GM19438 (cell line): ENCODE data around the gene HTRA3.

Source experiments
- ATAC-seq: cut with Tn5 transposase; IDR thresholded peaks from one replicate; pipeline ENCODE4 v1.9.1; 2021; ENCODE audit warnings: low read depth; ENCODE audit not compliant: unreplicated experiment

Gene HTRA3

DNA sequence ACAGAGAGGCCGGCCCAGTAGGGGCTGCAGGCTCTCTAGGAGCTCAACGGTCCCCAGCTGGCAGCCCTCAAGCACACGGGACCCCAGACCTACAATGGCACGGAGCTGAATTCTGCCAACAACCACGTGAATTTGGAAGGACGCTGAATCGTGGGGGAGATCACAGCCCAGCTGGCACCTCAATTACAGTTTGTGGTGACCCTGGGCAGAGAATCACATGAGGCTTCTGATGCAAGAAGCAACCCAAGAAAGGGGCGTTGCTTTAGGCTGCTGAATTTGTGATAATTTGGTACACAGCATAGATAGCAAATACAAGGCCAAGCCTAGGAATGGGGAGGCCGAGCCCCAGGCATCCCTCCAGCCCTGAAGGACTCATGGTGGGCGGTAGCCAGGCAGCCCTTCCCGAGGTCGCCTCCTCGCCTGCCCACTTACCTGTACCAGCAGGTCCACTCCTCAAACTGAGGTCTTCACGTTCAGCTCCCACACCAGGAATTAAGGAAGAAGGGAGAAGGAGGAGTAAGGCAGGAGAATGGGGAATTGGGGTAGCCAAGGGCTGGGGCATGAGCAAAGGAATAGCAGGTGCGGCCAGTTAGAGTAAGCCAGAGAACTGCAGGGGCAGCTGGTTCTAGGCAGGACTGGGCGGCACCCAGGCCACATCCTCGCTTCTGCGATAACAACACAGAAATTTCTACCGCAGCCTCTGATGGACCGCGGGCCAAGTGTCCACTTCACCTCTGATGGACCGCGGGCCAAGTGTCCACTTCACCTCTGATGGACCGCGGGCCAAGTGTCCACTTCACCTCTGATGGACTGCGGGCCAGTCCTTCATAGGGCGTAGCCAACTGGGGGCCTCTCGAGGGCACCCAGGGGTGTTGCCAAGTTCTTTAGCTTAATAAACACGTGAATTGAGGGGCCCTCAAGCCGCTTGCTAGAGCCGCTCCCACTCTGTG is 23.4 kb upstream of the HTRA3 start:
- ATAC-seq: no peak

DNA sequence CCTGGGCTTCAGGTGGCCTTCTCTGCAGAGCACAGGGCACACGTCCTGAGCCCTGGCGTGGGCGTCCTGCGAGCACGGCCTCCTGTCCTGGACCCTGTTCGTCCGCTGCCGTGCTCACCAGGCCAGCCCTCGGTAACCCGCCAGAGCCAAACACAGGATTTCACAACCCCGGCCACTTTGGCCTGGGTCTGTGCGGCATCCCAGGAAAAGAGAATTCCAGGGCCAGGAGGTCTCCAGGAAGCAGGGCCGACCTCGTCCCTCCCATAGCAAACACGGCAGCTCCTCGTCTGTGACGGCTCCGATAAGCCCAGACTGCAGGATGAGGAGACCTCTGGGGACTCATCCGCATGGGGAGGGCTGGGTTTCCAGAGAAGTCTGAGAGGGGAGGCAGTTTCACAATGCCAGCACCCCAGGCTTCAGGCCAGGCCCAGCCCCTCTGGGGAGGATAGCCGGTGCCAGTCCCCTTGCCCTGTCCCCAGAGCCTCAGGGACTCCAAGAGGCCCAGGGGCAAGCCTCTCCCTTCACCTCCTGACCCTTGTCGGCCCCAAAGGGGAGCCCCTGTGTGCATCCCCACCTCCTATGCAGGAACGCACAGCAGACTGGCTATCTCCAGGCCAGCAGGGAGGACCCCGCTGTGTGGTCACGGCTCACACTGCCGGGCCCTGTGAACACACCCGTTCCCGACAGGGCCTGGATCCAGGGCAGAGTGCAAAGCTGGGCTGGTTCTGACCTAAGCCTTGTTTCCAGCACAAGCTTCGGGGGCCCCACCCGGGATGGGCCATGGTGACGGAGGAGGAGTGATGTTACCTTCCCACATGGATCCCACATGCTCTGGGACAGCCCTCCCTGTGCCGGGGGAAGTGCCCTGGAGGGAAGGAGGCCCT is 22.3 kb upstream of the HTRA3 start:
- no peak for ATAC-seq

DNA sequence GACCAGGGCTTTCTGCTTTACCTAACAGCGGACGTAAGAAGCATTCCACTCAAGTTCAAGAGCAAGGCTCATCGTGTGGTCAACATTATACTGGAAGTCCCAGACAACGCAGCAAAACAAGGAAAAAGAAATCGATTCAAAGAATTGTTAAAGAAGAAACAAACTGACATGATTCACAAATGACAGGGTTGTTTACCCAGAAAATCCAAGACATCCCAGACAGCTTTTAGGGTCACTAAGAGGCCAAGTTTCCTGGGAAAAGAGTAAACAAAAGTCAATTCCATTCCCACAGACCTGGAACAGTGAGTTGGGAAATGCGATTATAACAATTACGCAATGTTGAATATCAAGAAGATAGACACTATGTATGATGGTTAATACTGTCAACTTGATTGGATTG is 21.5 kb upstream of the HTRA3 start:
- ATAC-seq: no peak

DNA sequence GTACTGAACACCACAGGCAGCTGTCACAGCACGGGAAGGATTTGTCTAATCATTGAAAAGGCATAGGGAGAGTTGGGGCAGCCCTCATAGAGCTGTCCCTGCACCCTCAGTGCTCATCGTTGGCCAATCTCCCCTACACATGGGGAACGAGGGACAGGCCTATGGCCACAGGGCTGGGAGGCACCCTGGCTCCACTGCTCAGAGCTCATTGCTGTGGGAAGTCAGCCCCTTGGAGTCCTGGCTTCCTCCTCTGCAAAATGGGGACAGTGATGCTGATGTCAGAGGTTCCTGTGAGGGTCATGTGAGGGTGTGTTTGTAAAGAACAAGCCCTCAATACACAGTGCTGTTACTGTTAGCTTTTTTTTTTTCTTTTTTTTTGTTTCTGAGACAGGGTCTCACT is 19.3 kb upstream of the HTRA3 start:
- no peak for ATAC-seq

DNA sequence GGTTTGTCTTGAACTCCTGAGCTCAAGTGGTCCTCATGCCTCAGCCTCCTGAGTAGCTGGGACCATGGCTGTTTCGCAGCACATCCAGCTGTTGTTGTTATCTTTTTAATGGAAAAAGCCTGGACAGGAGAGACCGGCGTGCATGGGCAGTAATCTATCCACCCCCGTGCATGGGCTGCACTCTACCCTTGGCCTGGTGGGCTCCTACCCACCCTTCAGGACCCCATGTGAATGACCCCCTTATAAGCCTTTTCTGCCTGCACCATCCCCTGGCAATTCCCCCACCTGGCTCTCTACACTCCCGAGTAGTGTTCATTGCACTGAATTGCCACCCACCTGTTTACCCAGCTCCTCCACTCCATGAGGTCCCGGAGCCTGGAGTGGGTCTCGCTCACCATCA is 18.9 kb upstream of the HTRA3 start:
- no peak for ATAC-seq

DNA sequence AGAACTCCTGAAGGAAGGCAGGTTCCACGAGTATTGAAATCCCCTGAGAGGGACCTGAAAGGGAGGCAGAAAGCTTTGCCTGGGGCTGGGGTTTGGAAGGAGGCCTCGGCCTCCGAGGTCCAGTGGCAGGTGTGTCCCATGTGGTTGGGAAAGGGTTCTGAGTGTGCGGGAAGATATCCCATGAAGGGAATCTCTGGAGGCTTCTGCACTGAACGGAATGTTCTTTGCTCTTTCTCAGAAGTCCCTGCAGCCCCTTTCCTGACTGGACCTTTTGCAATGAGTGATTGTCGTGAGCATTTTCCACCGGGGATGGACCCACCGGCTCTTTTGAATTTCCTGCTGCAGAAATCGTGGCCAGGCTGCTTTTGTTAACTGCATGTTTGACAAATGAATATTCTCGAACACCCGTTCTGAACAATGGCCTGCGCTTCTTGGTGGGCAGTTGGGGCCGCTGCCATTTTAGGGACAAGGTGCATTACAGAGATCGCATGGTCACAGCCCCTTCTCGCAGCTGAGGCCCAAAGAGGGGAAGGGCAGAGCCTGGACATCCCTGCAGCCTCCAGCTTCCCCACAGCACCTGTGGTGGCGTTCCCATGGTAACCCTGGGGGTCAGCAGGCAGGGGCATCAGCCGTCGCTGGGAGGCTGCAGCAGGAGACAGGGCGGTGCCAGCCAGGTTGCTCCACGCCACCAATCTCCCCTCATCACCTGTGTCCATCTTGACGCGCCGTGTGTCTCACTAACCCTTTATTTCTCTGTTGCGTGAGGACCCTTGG is 18.3 kb upstream of the HTRA3 start:
- ATAC-seq: no peak

DNA sequence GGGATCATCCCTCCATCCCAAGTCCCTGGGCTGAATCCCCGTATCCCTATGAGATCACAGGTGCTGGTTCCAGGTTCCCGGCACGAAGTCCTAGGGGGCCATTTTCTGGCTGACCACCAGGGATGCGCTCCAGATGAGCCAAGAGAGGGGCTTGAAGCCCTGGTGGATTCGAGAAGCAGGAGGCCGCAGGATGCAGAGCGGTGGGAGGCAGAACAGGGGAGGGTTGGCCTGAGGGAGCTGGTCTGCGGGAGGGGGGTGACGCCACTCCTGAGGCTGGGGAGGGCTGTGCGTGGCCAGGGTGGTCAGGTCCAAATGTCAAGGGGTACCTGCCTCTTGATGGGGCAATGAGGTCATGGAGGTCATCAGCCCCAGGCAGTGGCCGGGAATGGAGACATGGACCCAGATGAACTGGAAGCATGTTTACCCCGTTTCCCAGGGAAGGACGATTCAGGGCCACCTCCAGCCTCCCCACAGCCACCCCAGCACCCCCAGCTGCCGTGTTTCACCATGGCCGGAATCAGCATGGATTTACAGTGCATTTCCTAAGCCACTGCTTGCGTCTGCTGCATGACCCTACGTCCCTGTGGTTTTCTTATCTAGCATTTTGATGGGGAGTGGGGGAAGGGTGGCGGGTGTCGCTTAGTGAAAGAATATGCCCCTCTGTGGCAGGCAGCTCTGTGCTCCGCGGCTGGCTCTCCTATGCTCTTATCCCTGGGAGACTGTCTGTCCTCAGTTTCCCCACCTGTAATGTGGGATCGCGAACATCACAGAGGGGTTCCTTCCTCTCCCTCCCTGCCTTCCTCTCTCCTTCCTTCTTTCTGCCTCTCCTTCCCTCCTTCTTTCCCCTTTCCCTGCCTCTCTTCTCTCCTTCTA is 17.0 kb upstream of the HTRA3 start:
- ATAC-seq: no peak

DNA sequence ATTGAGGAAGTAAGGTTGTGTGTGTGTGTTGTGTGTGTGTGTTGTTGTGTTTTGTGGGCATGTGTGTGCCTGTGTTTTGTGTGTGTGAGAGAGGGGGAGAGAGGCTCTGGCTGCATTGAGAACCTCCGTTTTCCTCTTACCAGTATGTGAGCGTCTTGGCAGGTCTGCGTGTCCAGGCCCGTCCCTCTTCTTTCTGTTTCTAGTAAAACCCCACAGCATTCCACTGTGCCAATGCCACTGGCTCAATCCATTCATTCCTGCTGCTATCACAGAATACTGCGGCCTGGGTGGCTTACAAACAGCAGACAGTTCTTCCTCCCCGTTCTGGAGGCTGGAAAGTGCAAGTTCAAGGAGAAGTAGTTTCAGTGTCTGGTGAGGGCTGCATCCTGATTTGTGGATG is 15.5 kb upstream of the HTRA3 start:
- no peak for ATAC-seq

DNA sequence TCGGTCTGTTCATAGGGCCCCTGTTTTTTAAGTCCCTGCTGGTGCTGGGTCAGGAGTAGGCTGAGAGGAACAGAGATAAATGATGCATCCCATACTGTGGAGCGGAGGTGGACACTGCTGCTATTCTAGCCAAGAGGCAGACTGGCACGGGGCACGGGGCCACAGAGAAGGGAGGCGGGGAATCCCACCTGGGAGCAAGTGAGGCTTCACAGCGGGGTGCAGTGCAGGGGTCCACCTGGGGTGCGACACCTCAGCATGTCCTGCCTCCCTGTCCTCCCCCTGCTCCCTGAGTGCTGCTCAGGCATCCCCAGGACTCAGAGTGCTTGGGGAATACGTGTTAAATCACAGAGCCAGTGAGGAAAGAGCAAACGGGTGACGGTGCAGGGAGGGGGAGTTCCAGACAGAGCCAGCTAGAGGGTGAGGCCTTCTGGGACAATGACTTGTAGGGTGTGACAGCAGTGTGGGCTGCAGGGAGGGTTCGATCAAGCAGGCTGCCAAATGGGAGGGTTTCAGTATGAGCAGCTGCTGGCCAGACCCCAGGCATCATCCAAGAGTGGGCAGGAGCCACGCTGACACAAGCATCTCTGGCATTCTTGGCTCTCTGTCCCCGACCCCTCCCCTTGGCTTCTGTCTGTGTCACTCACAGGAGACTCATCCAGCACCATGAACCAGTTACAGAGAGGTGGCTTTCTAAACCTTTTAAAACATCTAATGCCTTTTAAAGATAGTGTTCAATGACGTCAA is 13.7 kb upstream of the HTRA3 start:
- ATAC-seq: no peak

DNA sequence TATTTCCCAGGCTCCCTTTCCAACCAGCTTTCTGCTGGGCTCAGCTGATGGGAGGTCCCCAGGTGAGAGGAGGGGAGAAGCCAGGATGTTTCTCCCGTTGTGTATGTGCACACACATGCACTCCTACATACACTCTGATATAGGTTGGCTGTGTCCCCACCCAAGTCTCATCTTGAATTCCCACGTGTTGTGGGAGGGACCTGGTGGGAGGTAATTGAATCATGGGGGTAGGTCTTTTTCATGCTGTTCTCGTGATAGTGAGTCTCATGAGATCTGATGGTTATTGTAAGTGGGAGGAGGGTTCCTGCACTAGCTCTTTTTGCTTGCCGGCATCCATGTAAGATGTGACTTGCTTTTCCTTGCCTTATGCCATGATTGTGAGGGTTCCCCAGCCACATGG is 11.7 kb upstream of the HTRA3 start:
- ATAC-seq: no peak

DNA sequence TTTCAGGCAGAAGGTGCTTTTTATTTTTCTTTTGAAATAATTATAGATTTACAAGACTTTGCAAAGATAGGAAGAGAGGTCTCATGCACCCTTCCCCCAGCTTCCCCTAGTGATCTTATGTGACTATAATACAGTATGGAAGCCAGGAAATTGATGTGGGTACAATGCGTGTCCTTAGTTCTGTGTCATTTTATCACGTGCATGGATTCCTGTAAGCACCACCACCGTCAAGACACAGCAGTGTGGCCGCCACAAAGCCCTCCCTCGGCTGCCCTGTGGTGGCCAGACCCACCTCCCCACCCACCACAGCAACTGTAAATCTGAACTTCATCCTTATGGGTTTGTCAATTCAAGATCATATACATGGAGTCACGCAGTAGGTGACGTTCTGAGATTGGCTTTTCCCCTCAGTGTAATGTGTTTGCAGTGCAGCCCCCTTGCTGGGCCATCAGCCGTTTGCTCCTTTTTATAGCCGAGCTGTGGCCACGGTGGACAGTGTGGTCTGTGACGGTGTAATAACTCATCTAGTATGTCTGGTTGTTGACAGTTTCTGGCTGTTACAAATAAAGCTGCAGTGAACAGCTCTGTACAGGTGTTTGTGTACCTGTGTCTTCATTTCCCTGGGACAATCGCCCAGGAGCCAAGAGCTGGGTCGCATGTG is 10.9 kb upstream of the HTRA3 start:
- no peak for ATAC-seq

DNA sequence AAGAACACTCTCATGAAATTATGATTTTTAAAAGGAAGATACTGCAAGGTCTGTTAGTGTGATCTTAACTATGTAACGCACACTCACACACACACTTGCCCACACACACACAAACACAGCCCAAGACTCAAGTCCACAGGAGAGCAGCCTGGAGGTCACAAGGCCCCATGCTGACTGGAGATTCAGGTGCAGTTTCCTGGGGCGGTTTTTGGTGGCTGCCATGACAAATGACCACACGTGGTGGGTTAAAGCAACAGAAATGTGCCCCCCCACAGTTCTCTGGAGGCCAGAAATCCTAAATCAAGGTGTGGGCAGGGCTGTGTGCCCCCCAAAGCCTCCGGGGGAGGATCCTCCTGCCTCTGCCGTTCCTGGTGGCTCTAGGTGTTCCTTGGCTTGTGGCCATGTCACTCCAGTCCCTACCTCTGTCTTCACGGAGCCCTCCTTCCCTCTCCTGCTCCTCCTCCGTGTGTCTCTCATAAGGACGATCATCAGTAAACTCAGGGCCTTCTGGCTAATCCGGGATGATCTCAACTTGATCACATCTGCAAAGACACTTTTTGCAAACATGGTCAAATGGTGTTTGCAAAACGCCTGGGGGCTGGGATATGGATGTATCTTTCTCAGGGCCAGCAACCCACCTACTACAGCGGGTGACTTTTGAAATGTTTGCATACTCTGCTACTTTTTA is 9.7 kb upstream of the HTRA3 start:
- no peak for ATAC-seq

DNA sequence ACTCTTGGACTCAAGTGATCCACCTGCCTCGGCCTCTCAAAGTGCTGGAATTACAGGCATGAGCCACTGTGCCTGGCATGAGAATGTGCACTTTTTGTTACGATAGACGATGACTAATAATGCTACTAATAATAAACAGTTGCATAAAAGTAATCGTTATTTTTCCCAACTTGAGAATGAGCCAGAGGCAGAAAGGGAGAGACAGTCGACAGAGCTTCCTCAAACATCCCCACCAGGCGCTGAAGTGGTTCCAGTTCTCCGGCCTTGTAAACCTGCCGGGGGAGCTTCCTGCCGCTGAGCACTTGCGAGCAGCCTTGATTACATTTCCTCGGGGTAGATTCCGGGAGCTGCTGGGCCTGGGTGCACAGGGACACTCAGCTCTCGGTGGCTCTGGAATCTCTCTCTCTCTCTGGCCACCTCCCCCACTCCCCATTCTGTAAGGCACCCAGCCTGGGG is 8.9 kb upstream of the HTRA3 start:
- no peak for ATAC-seq

DNA sequence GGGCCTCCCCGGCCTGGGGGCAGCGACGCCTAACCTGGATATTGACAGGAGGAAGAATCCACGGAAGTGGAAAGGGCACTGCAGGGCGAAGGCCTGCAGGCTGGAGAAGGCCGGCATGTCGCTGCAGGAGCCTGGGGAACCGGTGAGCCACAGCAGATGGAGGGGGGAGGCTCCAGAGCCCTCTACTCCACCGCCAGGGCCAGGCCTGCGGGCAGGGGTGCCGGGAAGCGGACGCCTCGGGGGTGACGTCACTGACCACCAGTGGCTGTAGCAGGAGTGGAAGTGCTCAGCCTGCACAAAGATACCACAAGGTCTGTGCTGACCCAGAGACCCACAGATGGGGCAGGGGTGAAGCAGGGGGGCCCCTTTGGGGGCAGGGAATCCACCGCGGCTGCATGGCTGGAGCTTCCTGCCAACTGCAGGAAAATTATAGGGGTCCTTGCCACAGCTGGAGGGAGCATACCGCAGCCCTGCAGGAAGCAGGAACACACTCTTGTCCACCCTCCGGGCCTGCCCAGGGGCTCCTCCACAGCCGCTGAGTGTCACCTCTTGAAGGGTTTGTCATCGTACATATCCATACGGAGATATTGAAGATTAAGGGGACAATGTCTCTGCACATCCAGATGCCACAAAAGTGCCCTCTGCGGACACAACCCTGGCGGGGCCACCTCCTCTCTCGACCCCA is 7.6 kb upstream of the HTRA3 start:
- no peak for ATAC-seq

DNA sequence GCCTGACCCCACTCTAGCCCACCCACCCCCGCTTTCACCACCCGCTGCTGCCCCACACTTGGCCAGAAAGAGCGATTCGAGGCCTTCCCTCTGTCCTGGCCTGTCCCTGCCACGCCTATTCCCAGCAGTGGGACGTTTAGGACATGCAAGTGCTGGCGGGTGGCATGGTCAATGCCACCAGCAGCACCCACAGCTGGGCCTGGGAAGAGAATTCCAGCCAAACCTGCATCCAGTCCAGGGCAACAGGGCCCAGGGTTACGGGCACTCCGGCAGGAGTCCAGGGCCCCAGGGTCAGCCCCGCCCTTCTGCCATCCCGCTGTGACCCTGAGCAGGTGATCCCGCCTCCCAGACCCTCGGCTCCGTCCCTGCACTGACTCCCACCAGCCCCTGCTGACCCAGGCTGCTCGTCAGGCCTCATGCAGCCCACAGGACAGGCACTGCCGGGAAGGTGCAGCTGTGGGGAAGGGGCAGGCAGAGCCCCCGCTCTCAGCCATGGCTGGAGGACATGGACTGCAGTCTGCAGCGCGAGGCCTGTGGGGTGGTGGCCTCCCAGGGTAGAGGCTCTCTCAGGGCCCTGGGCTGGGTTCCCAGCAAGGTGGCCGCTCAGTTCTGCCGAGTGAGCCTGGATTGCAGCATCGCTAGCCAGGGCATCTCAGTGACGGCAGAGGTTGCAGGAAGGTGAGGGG is 6.8 kb upstream of the HTRA3 start:
- no peak for ATAC-seq

DNA sequence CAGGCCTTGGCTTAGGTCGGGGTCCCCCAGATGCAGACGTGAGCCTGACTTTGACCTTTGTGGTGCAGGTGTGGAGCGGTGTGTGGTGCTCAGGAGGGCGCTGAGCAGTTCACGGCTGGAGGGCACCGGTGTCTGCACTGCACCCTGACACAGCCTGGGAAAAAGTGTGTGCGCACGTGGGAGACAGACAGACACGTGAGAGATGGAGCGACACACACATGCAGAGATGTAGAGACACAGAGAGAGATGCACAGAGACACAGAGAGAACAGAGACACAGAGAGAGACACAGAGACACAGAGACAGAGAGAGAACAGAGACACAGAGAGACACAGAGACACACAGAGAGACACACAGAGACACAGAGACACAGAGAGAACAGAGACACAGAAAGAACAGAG is 6.2 kb upstream of the HTRA3 start:
- ATAC-seq: no peak

DNA sequence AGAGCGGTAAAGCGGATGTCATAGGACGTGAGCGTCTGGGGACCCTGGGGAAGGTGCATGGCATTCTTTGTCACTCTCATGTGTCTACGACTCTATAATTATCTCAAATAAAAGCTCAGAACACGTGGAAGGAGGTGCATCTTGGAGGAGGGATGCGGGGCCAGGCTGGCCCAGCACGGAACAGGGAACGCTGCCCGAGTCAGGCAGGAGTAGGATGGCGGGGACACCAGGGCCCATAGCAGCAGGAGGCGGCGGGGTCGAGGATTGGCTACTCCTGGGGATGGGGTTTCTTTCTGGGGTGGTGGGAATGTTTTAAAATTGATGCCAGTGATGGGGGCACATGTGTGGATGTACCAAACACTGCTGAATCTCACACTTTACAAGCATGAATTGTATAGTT is 5.4 kb upstream of the HTRA3 start:
- no peak for ATAC-seq
